Hippocampal formation (tissue), 2 donors: Measurements from ENCODE around the gene EYA2.

Experiments used
- DNase-seq, 2 donors: peaks; one replicate each; lab custom pipeline; 2025; lab: John Stamatoyannopoulos, UW

EYA2 gene

DNA sequence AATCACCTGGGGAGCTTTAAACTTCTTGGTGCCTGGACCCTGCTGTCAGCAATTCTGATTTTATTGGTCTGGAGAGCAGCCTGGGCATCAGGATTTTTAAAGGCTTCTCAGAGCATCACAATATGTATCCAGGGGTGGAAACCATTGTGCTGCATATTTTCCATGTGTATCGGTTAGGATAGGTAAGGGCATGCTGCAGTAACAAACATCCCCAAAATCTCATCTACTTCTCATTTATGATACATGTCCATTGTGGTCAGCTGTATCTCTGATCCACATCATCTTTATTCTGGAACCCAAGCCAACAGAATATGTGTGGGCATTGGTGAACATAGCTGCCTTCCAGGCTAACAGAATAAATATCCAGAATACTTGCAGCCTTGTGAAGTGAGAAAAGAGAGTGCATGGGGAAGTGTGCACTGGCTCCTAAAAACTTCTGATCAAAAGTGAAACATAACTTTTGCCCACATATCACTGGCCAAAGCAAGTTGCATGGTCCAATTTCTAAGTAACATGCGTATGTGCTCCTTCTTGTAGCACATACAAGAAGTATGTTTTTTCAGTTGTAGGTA is 246.8 kb downstream of the EYA2 start:
- no peak for DNase-seq

DNA sequence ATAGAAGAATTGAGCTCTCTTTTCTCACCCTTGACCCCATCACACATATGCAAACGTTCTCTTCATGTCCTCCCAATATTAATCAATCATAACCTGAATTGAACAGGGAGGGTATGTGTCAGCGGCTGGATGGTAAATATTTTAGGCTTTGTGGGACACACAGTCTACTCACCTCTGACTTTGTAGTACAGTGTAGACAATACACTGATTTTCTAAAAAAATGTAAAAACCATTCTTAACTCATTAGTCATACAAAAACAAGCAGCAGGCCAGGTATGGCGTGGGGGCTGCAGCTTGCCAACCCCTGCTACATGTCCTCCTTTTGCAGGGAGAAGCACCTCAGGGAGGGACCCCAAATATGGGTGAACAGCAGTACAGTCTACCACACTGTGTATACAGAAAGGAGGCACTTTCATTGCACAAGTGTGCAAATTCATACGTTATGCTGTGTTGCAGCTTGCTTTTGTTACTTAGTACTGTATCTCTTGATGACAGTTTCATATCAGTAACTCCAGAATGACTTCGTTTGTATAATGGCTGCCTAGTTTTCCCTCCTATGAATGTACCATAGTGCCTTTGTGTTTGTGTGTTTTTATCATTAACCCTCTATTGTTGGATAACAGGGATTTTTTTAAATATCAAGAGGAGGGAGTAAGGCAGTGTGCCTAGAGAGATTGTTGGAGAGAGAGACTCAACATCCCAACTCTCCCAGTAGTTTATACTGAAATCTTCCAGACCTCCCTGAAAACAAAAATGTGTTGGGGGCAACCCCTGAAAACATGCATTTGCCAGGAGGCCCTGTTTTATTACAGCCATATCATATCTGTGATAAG is 247.5 kb downstream of the EYA2 start:
- no peak for DNase-seq

- DNase-seq = no peak
Measured at GRCh38 chr20:47142774-47143170, 248.1 kb downstream of the EYA2 start.

DNA sequence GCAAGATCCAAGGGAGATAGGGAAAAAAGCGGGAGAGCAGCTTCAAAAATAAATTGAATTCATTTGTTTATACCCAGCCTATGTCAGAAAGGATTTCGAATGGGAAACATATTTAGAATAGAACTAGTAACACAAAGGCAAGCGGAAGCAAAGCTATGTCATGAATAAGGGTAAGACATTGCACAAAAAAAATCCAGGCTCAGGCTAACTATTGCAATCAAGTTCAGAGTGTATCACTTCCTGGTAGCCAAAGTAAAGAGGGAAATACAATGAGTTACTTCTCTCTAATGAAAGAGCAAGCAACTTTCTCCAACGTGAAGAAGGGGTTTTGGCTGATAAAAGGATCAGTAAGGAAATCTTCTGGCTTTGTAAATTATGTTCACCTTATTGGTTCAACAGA is 249.0 kb downstream of the EYA2 start:
- DNase-seq = no peak

GRCh38 chr20:47144463-47144862 is 249.8 kb downstream of the EYA2 start:
- no peak for DNase-seq

- DNase-seq = no peak
Measured at GRCh38 chr20:47146686-47147085, 252.0 kb downstream of the EYA2 start.

DNA sequence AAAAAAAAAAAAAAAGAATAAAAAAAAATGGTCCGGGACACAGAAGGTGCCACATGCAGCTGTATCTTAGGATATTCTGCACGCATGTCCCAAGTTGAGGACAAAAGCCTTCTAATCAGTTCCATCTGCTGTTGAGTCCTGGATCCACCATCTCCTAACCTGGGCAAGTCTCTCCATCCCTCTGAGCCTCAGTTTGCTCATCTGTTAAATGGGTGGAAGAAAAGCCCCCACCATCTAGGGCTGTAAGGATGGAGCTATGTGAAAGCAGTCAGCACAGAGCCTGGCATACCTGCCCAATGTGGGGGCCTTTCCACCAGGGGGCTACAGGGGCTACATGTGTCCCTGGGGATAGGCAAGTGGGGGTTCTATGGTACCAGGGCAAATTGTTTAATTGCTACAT is 253.4 kb downstream of the EYA2 start:
- DNase-seq = no peak

GRCh38 chr20:47149939-47150338 is 255.3 kb downstream of the EYA2 start:
- no peak for DNase-seq

DNA sequence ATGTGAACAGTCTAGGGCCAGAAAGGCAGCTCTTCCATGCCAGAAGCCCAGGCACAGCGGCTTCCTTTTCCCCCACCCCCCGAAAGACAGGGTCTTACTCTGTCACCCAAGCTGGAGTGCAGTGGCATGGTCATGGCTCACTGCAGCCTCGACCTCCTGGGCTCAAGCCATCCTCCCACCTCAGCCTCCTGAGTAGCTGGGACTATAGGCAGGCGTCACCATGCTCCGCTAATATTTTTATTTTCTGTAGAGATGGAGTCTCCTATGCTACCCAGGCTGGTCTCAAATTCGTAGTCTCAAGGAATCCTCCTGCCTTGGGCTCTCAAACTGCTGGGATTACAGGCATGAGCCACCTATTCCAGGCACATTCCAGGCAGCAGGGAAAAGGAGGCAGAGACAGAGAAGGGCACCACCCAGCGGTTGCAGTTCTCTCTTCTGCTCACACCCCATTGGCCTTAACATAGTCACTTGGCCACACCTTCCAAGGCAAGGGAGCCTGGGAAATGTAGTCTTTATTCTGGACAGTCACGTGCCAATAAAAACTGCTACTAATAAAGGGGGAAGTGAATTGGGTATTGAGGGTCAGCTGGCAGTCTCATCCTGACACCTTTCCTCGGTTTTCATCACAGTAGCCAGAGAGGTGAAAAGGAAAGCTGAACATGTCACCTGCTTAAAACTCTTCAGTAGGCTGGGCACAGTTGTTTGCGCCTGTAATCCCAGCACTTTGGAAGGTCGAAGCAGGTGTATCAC is 255.9 kb downstream of the EYA2 start:
- no peak for DNase-seq

GRCh38 chr20:47152068-47152467 is 257.4 kb downstream of the EYA2 start:
- no peak for DNase-seq

DNA sequence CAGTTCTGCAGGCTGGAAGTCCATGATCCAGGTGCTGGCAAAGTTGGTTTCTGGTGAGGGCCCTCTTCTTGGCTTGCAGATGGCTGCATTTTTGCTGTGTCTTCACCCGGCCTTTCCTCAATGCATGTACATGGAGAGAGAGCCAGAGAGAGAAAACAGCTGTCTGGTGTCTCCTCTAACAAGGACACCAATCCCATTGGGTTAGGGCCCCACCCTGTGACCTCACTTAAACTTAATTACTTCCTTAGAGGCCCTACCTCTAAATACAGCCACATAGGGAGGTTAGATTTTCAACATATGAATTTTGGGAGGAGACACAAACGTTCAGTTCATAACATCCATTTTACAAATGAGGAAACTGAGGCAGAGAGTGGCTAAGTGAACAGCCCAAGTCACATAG is 259.4 kb downstream of the EYA2 start:
- no peak for DNase-seq

GRCh38 chr20:47156301-47157137 is 261.9 kb downstream of the EYA2 start:
- DNase-seq = no peak

- DNase-seq = no peak
Measured at GRCh38 chr20:47159166-47159565, 264.5 kb downstream of the EYA2 start.

GRCh38 chr20:47160240-47160639 is 265.6 kb downstream of the EYA2 start:
- DNase-seq = no peak

GRCh38 chr20:47160992-47161391 is 266.3 kb downstream of the EYA2 start:
- DNase-seq = no peak

GRCh38 chr20:47161411-47161810 is 266.8 kb downstream of the EYA2 start:
- DNase-seq = no peak

DNA sequence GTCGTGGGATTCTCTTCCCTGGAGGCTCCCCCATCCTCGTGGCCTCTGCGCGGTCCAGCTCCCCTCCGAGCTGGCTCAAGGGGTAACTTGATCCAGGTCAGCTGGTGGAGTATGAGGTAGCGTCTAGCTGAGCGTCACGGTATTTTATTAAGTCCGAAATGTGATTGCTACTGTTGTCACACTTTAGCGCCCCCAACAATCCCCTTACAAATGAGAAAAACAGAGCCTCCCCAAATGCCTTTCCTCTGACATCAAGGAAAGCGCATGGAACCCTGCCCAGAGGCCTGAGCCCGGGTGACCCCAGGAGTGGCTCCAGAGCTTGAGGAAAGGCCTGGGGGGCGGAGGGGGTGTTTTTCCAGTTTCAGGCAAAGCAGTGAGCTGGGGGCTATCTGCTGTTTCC is 269.5 kb downstream of the EYA2 start:
- no peak for DNase-seq

DNA sequence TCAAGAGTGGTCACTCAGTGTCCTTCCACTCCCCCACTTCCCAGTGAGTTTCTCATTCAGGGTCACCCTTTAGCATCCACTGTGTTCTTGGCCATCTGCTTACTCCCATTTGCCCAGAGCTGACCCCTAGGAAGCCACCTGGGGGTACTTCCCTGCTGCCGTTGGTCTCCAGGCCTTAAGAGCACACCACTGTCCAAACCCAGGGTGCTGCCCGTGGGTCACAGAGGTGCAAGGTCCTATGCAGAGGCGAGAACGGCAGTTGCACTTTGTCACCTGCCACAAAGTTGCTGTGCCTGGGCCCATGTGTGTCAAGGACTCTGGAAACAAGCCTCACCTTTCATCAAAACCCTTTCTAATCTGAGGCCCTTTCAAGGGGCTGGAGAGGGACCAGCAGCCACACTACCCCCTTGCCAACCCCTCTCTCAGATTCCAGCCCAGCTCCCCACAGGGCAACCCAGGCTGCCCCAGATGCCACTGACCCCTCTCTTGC is 270.8 kb downstream of the EYA2 start:
- no peak for DNase-seq

DNA sequence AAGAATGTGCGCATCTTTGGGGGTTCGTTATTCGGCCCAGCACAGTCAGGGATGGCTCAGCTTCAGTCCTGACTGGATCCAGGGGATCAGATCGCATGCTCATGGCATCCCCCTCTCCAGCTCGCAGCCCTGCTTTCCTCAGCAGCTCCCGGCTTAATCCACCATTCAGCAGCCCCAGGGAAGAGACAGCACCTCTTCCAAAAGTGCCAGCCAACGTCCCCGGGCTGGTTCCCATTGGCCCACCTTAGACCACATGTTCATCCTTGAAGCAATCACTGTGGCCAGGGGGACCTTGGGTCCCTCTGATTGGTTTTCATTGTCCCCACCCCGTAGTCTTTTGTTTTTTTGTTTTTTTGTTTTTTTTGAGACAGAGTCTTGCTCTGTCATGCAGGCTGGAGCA is 273.2 kb downstream of the EYA2 start:
- no peak for DNase-seq

DNA sequence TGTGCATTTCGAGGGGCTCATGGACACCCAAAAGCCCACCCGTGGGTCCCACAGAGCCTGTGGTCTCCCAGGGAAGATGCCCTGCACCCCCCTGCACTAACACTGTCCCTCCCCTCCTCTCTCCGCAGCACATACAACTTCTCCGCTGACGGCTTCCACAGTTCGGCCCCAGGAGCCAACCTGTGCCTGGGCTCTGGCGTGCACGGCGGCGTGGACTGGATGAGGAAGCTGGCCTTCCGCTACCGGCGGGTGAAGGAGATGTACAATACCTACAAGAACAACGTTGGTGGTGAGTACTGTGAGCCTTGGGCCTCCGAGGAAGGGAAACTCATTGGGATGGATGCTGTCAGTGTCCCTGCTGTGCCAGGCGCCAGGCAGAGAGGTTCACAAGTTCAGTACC is 277.9 kb downstream of the EYA2 start:
- no peak for DNase-seq

DNA sequence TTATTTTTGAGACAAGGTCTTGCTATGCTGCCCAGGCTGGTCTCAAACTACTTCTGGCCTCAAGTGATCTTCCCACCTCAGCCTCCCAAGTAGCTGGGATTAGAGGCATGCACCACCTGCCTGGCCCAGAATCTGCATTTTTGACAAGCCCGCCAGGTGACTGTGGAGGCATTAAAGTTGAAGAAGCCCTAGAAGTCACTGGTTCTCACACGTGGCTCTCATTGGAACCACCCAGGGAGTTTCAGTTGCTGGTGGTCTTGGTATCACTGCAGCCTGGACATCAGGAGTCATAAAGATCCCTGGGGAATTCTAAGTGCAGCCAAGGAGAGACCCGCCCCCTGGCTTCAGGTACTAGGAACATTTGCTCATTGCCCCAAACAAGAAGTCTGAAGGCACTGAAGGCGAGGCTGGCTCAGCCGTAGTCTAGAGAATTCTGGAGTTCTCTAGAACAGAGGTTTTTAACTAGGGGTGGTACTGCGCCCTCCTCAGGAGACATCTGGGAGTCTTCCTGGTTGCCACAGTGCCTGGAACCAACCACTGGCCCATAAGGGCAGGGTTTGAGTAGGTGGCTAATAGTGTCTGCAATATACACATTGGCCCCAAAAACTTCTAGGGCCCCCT is 279.1 kb downstream of the EYA2 start:
- DNase-seq = no peak
